NK-92 treated with Interleukin-12 subunit alpha and Interleukin-12 subunit beta, amount 100 ng/mL, for 24 hours (cell line): ENCODE measurements around the gene ING4.

ENCODE experiments used
- DNase-seq: peaks from one replicate; lab custom pipeline; 2025; lab: John Stamatoyannopoulos, UW

The ING4 gene

DNA sequence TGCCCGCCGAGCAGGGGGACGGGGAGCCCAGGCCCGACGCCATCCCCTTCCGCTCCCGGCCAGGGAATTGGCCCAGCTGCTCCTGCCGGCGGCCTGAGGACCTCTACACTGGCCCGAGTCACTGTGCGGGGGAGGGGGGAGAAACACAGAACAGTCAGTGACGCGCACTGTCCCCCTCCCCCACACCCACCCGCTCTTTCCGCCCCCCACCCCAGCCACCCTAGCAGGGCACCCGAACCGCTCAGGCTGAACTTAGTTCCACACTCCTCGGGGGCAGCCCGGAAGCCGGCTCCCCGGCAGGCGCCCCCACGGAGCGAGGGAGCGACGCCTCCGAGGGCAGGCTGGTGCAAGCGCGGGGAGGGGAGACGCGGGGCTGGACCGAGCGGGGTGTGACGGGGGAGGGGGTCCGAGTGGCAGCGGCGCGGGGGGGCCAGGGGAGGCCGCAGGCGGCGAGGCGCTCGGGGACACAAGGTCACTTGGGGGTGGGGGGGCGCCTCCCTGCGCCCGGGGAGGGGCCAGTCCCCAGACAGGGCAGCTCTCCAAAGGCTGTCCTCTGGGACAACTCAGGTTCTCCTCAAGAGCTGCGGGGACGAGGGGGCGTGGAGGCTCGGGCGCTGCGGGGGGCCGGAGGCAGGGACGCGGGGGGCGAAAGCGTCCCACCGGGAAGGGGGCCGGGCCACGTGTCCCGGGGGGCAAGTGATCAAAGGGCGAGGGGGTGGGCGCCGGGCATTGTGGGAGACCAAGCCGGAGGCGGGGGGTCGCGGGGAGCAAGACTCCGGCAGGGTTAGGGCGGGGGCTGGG lies 56.4 kb downstream of the ING4 start:
- peak; percentile 55 for DNase-seq

DNA sequence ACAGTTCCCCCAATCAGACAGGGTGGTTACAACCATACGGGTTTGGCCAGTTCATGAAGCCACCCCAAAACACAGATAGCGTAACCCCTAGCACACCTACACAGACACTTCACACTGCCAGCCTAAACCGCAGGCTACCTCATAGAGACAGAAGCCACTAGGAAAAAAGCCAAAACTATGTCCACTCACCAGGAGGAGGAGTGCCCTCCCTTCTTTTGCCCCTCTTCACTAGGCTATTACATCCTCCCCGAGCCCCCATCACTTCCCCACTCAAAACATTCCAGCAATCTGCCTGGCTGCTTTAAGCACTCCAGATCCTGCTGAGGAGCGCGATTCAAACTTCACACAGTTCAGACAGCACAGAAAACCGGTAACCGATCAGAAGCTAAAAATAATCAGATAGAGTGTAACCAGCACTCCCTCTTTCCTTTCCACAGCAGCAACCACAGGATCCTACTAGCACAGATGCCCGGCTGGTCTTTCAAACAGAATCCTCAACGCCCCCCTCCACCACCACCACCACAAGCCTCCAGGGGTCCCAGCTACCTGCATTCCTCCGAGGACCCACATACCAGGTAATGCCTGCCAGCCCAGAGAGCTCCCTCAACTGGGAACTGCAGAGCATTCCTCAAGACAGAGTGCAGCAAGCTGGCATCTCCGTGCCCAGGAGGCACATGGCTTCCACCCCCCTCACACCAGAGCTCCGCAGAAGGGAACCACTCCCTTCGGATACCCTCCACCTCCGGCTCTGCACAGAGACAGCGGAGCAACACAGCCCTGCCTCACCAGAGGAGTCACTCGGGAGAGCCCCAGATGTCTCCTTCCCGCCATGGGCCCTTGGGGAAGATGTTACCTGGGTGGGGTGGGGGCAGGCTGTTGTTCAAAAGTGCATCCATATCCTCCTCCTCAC lies 57.2 kb downstream of the ING4 start:
- peak; percentile 23 for DNase-seq

DNA sequence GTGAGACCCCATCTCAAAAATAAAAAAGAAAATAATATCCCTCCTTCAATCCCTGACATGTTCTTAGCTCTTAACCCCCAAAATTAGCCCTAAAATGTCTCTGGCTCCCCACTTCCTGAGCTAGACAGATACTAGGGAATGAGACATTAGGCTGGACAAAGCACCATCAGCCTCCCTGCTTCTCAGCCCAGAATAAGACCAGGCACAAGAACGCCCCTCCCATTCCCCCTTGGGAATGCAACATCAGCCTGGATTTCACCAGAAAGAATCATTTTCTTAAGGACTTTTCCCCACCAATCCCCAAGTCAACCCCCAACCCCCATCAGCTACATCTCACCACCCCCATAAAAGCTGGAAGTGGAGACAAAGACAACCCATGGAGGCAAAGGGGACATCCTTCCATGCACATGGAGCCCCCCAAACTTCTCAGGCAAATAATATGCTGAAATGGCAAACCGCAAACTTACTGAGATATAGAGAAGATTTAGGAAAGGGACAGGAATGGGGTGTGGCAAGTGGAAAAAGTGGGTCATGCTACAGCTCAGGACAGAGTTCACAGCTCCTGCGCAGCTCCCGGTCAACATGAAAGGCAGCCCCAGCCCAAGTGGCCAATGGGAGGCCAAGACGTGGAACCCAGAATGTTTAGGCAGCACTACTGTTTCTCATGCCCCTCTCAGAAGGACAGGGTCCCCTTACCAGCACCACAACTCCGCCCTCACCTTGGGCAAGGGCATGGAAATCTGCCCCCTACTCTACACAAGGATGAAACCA lies 58.5 kb downstream of the ING4 start:
- no peak for DNase-seq

DNA sequence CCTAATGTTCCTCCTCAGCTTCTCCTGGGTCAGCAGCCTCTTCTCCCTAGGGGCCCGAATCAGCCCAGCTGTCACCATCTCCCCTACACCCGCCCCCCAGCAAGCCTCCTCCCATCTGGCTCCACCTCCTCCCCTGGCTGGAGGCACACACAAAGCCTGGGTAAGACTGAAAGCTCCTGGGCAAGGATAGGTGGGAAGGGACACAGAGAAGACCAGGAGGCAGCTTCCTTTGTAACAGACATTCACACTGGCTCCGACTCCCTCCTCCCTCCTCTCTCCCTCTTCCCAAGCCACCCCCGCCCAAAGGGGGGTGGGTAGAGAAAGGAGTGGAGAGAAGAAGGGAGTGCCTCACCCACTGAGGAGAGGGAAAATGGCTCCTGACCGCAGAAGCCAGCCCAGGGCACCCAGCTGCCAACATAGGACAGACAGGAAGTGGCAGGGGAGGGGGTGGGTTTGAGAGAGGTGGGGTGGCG lies 59.8 kb downstream of the ING4 start:
- DNase-seq: no peak

DNA sequence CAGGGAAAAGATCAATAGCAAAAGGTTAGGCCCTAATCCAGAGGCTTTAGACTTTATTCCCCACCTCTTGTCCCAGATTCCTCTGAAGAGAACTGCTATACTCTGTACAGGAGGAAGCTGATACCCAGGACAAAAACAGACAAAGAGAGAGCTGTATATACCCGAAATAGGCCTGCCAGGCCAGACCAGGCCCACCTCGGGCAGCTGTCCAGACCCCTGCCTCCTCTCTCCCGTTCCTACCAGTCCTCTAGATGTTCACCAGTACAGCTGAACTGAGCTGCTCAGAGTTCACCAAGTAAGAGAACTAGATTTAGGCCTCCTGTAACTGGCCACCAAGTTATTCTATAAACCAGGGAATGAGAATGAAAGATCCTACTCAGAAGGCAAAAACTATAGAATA lies 60.4 kb downstream of the ING4 start:
- DNase-seq: no peak
